B cell (primary cell): ENCODE data around the gene CDH20.

Source experiments
- EZH2 ChIP-seq: IDR thresholded peaks from 2 replicates; pipeline ENCODE4 v1.6.1; 2012; ENCODE audit warnings: borderline replicate concordance, low read depth, mild to moderate bottlenecking, moderate library complexity, low read length; ENCODE audit not compliant: insufficient read depth, poor library complexity, severe bottlenecking
- TF ChIP-seq, protein P1 (sequence below): fragments of 200-600 bp; IDR thresholded peaks from one replicate; pipeline ENCODE4 v1.8.0; 2022; ENCODE audit warnings: antibody characterized with exemption, mild to moderate bottlenecking

DNA sequence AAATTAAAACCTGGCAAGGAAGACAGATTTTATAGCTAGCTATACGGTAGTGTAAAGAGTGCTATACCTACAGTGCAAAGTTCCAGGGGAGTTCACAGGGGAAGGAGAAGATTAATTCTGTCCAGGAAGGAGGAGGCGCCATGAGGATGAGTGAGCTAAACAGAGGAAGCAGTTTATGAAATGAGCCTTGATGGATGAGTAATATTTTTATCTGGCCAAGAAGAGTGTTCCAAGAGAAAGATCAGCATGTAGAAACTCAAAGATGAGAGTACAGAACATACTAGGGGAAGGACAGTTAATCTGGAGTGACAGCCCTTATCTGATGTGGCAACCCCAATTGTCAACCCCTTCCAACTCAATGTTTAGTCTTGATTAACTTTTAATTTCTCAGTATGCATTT lies 54.8 kb downstream of the CDH20 start:
- TF ChIP-seq, protein P1, sequence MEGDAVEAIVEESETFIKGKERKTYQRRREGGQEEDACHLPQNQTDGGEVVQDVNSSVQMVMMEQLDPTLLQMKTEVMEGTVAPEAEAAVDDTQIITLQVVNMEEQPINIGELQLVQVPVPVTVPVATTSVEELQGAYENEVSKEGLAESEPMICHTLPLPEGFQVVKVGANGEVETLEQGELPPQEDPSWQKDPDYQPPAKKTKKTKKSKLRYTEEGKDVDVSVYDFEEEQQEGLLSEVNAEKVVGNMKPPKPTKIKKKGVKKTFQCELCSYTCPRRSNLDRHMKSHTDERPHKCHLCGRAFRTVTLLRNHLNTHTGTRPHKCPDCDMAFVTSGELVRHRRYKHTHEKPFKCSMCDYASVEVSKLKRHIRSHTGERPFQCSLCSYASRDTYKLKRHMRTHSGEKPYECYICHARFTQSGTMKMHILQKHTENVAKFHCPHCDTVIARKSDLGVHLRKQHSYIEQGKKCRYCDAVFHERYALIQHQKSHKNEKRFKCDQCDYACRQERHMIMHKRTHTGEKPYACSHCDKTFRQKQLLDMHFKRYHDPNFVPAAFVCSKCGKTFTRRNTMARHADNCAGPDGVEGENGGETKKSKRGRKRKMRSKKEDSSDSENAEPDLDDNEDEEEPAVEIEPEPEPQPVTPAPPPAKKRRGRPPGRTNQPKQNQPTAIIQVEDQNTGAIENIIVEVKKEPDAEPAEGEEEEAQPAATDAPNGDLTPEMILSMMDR, result no peak
- no peak for TF ChIP-seq EZH2
